Mucosa of descending colon (tissue), 3 donors: ENCODE data around the gene ADAMTS9. TPM values are rescaled to one million over a fixed set of nuclear protein-coding genes. Genes with fewer than 3 reads are reported as not detected.

Source experiments
- ATAC-seq: fragments of 200-7000 bp; cut with Tn5 transposase; one replicate; pipeline ENCODE4 v1.9.1; 2020; ENCODE audit warnings: mild to moderate bottlenecking, moderate library complexity
- DNase-seq, 3 donors: peaks; one replicate each; pipeline ENCODE4 v3.0.0-alpha.2; 2020
- H3K36me3 ChIP-seq: fragments of 200-600 bp; one replicate; pipeline ENCODE4 v1.8.0; 2021; ENCODE audit warnings: low read depth, mild to moderate bottlenecking
- H3K4me1 ChIP-seq: fragments of 200-600 bp; one replicate; pipeline ENCODE4 v1.8.0; 2021; ENCODE audit warnings: low read depth, mild to moderate bottlenecking
- H3K4me3 ChIP-seq: fragments of 200-600 bp; one replicate; pipeline ENCODE4 v1.8.0; 2021; ENCODE audit warnings: mild to moderate bottlenecking
- H3K9me3 ChIP-seq: fragments of 200-600 bp; one replicate; pipeline ENCODE4 v1.8.0; 2021; ENCODE audit warnings: mild to moderate bottlenecking
- CTCF ChIP-seq: fragments of 200-600 bp; IDR thresholded peaks from one replicate; pipeline ENCODE4 v1.8.0; 2022; ENCODE audit warnings: antibody characterized with exemption, mild to moderate bottlenecking
- intact Hi-C, 2 donors: fragments of 100-400 bp; cut with DNase I in 1 of 2; cut with micrococcal nuclease in 1 of 2; formaldehyde crosslinking; loops; one replicate each; pipeline versions ENCODE4 v1.11.0 to v1.11.1; 2022; cut with DNase I, micrococcal nuclease
- total RNA-seq, 3 donors: library from RNA; stranded (reverse); fragmentation: NEBNext Ultra II Directional in 2 of 3; extraction: Animal tissue kit (Norgen Biotek cat#: 25700) in 2 of 3; gene quantifications; one replicate each; pipeline versions ENCODE4 v1.2.1 to v1.2.4, GENCODE V29; 2021 to 2023
- donor health status: DM: no; HTN: no; CAD: no; lungs with moderate emphysema.
- donor health status: DM: no; HTN: no; CAD: no.
- donor health status: DM: no; HTN: yes; CAD: no.

Gene ADAMTS9
- total RNA-seq, 3 donors from 2014 or later = 7.4 to 20.5 (median 20.1) TPM

- no peak for TF ChIP-seq CTCF
- no peak for ATAC-seq
- Histone ChIP-seq H3K36me3 (no peaks in the 10 kb centered on the region), H3K4me3 (no peak overlapping the region), H3K4me1 (no peaks in the 10 kb centered on the region), H3K9me3 (no peaks in the 10 kb centered on the region)
- intact Hi-C loops = no loop called here
- no peak for DNase-seq
Measured at GRCh38 chr3:64715211-64715982, 27.6 kb upstream of the ADAMTS9 start.

- Histone ChIP-seq H3K36me3 (no peaks in the 10 kb centered on the region), H3K4me3 (no peak overlapping the region), H3K4me1 (no peaks in the 10 kb centered on the region), H3K9me3 (no peaks in the 10 kb centered on the region)
- no peak for DNase-seq
- no peak for TF ChIP-seq CTCF
- no peak for ATAC-seq
- intact Hi-C loops = no loop called here
Measured at GRCh38 chr3:64708456-64708855, 20.7 kb upstream of the ADAMTS9 start.

- intact Hi-C loops = no loop called here
- no peaks in the 10 kb centered on the region for H3K9me3 ChIP-seq
- DNase-seq (no peak), ATAC-seq (no peak)
- no peaks in the 10 kb centered on the region for H3K4me1 ChIP-seq
- no peak overlapping the region for H3K4me3 ChIP-seq
- no peak for TF ChIP-seq CTCF
- H3K36me3 ChIP-seq = no peaks in the 10 kb centered on the region
Measured at GRCh38 chr3:64705946-64706345, 18.1 kb upstream of the ADAMTS9 start.

GRCh38 chr3:64696896-64697295 lies 9.1 kb upstream of the ADAMTS9 start:
- Histone ChIP-seq H3K4me1 (no peaks in the 10 kb centered on the region), H3K36me3 (no peaks in the 10 kb centered on the region), H3K4me3 (no peak overlapping the region), H3K9me3 (no peaks in the 10 kb centered on the region)
- intact Hi-C loops = no loop called here
- ATAC-seq (no peak), DNase-seq (no peak)
- TF ChIP-seq CTCF = no peak

- Histone ChIP-seq H3K9me3 (no peaks in the 10 kb centered on the region), H3K4me1 (no peaks in the 10 kb centered on the region), H3K36me3 (no peaks in the 10 kb centered on the region), H3K4me3 (no peak overlapping the region)
- no peak for TF ChIP-seq CTCF
- ATAC-seq = no peak
- no peak for DNase-seq
- intact Hi-C loops = no loop called here
Measured at GRCh38 chr3:64694114-64694513, 6.3 kb upstream of the ADAMTS9 start.

- TF ChIP-seq CTCF = no peak
- DNase-seq (no peak), ATAC-seq (no peak)
- Histone ChIP-seq H3K9me3 (no peaks in the 10 kb centered on the region), H3K4me3 (no peak overlapping the region), H3K4me1 (peaks cover 3% of the 10 kb centered on the region), H3K36me3 (no peaks in the 10 kb centered on the region)
- intact Hi-C loops = no loop called here
Measured at GRCh38 chr3:64693031-64693430, 5.2 kb upstream of the ADAMTS9 start.
